Liver (tissue), 3 donors: ENCODE data around the gene SYCP2.

ENCODE experiments used
- EGR1 ChIP-seq, 2 donors: IDR thresholded peaks; 2 replicates each; pipeline ENCODE4 v1.6.1; 2016 to 2018; ENCODE audit warnings: antibody characterized with exemption in 2 of 2, low read depth in 2 of 2
- FOXA1 ChIP-seq: IDR thresholded peaks from 2 replicates; pipeline ENCODE4 v1.6.1; 2016; ENCODE audit warnings: antibody characterized with exemption
- GABPA ChIP-seq, 2 donors: IDR thresholded peaks in 1 of 2; conservative IDR thresholded peaks in 1 of 2; 2 replicates each; pipeline ENCODE4 v1.6.1; 2016; ENCODE audit warnings: antibody characterized with exemption in 2 of 2, mild to moderate bottlenecking in 1 of 2, moderate library complexity in 1 of 2
- HNF4A ChIP-seq, 2 donors: conservative IDR thresholded peaks; 2 replicates each; pipeline ENCODE4 v1.6.1; 2016; ENCODE audit warnings: antibody characterized with exemption in 2 of 2, mild to moderate bottlenecking in 2 of 2
- JUND ChIP-seq, 2 donors: IDR thresholded peaks; 2 replicates each; pipeline ENCODE4 v1.6.1; 2016; ENCODE audit warnings: antibody characterized with exemption in 2 of 2
- RAD21 ChIP-seq, 2 donors: IDR thresholded peaks; 2 replicates each; pipeline ENCODE4 v1.6.1; 2016; ENCODE audit warnings: antibody characterized with exemption in 2 of 2, mild to moderate bottlenecking in 2 of 2
- SP1 ChIP-seq: IDR thresholded peaks from 2 replicates; pipeline ENCODE4 v1.6.1; 2018; ENCODE audit warnings: antibody characterized with exemption, mild to moderate bottlenecking
- TAF1 ChIP-seq: conservative IDR thresholded peaks from 2 replicates; pipeline ENCODE4 v1.6.1; 2016; ENCODE audit warnings: antibody characterized with exemption, mild to moderate bottlenecking
- YY1 ChIP-seq: IDR thresholded peaks from 2 replicates; pipeline ENCODE4 v1.6.1; 2016; ENCODE audit warnings: antibody characterized with exemption, mild to moderate bottlenecking
- TF ChIP-seq, protein P1 (sequence below): fragments of 150-350 bp; IDR thresholded peaks from 2 replicates; pipeline ENCODE4 v1.5.1; 2017; ENCODE audit warnings: improper control_type of control experiment, low read depth, low read length; ENCODE audit not compliant: missing input control
- TF ChIP-seq, protein P2 (sequence below): IDR thresholded peaks from 2 replicates; pipeline ENCODE4 v1.6.1; 2016; ENCODE audit warnings: antibody characterized with exemption
- donor health status: healthy.
- donor health status: healthy.

DNA sequence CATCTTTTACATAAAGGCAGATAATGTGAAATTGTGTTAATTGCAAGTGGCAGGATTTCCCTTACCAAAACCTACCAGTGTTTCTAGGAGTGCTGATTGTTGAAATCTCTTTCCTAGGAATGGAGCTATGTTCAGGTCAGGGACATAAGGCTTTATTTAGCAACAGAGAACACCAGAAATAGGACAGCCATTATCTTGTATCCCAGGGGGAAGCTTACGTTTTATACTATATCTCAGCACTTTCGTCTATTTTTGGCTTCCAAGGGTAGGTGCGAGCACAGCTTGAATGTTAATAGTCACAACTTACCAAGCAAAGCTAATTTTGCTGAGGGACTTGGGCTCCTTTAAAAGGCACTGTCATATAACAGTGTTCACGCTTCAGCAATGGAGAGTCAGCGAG lies 94.0 kb downstream of the SYCP2 start:
- TF ChIP-seq, protein P1, sequence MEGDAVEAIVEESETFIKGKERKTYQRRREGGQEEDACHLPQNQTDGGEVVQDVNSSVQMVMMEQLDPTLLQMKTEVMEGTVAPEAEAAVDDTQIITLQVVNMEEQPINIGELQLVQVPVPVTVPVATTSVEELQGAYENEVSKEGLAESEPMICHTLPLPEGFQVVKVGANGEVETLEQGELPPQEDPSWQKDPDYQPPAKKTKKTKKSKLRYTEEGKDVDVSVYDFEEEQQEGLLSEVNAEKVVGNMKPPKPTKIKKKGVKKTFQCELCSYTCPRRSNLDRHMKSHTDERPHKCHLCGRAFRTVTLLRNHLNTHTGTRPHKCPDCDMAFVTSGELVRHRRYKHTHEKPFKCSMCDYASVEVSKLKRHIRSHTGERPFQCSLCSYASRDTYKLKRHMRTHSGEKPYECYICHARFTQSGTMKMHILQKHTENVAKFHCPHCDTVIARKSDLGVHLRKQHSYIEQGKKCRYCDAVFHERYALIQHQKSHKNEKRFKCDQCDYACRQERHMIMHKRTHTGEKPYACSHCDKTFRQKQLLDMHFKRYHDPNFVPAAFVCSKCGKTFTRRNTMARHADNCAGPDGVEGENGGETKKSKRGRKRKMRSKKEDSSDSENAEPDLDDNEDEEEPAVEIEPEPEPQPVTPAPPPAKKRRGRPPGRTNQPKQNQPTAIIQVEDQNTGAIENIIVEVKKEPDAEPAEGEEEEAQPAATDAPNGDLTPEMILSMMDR: no peak
- no peak for TF ChIP-seq HNF4A (conservative IDR thresholded peaks at IDR 0.05)
- no peak for TF ChIP-seq YY1
- no peak for TF ChIP-seq JUND (IDR thresholded peaks at IDR 0.05)
- TF ChIP-seq TAF1: no peak
- TF ChIP-seq FOXA1: no peak
- TF ChIP-seq, protein P2, sequence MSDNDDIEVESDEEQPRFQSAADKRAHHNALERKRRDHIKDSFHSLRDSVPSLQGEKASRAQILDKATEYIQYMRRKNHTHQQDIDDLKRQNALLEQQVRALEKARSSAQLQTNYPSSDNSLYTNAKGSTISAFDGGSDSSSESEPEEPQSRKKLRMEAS: no peak
- TF ChIP-seq SP1: no peak
- TF ChIP-seq RAD21 (IDR thresholded peaks at IDR 0.05): no peak
- TF ChIP-seq GABPA (IDR thresholded peaks at IDR 0.05 in 1 of 2, conservative IDR thresholded peaks at IDR 0.05 in 1 of 2): no peak
- TF ChIP-seq EGR1 (IDR thresholded peaks at IDR 0.05; ENCODE audit: low read depth in 2 of 2): no peak
